GM10266 (cell line): ENCODE results near the gene MBD3.

Experiments used
- DNase-seq: peaks from one replicate; pipeline ENCODE4 v3.0.0; 2012; ENCODE audit errors: extremely low spot score
- CTCF ChIP-seq: IDR thresholded peaks from 2 replicates; pipeline ENCODE4 v1.5.1; 2012; ENCODE audit warnings: mild to moderate bottlenecking, low read depth; ENCODE audit not compliant: control insufficient read depth, insufficient read depth; ENCODE audit errors: missing control alignments

The MBD3 gene

DNA sequence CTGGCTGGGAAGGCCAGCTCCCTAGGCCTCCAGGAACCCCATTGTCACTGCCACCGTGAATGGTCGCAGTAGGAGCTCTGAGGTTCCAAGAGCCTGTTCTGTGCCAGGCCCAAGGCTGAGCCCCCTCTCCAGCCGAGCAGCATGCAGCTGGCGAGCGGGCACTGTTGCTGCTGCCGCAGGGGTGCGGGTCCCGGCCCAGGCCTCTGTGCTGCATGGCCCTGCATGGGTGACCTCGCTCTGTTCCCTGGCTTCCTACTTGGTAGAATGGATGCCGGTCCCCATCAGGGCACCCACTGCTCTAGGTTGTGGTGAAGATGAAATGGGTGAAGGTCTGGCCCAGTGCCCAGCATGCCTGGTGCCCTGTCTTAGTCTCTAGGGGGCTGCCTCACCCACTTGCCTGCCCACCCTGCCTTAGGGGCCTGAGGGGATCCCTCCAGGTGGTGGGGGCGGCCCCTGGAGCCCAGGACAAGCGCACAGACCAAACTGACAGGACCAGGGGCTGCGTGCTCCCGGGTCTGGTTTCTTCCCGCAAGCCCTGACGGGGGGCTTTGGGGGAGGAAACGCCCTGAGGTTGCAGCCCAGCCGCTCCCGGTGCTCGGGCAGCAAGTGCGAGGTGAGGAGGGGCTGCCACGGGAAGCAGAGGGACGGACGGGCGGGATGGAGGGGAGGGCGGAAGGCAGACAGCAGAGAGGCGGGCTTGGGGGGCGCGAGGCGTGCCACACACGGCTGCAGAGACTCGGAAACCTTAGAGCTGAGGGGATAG lies 21.3 kb upstream of the MBD3 start:
- DNase-seq = no peak
- TF ChIP-seq CTCF = no peak

DNA sequence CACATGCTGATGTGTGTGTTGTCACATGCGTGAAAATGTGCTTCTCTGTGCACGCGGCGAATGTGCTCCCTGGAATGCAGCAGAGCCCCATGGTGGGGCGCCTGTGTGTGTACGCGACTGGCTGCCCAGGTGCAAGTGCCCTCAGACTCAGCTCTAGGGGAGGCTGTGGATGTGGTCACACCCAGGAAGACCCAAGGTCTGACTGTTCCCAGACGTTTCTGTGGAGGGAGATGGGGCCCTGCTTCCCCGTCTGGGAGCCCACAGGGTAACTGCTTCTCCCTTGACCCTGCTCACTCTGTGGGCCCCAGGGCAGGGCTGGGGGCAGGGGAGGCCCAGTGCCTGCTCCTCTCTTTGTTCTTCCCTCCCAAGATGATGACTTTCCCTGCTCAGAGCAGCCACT lies 20.5 kb upstream of the MBD3 start:
- no peak for DNase-seq
- TF ChIP-seq CTCF = no peak

- no peak for TF ChIP-seq CTCF
- DNase-seq = no peak
These were observed 19.7 kb upstream of the MBD3 start for GRCh38 chr19:1612114-1613086.

DNA sequence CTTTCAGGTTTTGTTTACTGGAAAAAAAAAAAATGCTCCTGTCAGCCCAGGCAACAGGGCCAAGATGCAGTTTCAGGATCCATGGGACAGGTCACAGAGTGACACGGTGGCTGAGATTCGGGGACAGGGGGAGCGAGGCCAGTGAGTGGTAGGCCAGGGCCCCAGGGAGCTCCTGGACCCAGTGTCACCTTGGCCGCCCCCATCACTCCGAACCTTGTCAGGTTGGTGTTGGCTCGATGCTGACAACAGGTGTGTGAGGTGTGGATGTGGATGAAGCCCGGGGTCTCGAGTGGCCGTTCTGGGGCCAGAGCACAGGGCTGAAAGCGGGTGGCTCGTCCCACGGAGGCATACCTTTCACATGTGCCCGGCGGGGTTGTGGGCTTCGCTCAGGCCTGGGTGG lies 18.7 kb upstream of the MBD3 start:
- TF ChIP-seq CTCF = no peak
- no peak for DNase-seq

DNA sequence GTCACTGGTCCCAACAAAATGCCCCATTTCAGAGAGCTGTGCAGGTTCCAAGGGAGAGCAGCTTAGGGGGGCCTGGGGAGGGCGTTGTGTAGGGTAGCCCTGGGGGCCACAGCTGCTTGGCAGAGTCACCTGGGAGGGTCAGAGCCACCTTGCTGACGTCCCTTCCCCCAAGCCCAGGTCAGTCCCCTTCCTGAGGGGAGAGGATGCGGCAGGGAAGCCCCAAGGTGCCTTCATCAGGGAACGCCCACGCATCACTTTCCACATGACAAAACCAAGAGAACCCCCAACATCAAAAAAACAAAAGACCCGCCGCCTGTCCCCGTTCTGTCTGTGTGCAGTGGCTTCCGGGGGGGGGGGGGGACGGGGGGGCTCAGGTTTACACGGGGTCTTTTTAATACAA lies 17.9 kb upstream of the MBD3 start:
- DNase-seq = no peak
- no peak for TF ChIP-seq CTCF

DNA sequence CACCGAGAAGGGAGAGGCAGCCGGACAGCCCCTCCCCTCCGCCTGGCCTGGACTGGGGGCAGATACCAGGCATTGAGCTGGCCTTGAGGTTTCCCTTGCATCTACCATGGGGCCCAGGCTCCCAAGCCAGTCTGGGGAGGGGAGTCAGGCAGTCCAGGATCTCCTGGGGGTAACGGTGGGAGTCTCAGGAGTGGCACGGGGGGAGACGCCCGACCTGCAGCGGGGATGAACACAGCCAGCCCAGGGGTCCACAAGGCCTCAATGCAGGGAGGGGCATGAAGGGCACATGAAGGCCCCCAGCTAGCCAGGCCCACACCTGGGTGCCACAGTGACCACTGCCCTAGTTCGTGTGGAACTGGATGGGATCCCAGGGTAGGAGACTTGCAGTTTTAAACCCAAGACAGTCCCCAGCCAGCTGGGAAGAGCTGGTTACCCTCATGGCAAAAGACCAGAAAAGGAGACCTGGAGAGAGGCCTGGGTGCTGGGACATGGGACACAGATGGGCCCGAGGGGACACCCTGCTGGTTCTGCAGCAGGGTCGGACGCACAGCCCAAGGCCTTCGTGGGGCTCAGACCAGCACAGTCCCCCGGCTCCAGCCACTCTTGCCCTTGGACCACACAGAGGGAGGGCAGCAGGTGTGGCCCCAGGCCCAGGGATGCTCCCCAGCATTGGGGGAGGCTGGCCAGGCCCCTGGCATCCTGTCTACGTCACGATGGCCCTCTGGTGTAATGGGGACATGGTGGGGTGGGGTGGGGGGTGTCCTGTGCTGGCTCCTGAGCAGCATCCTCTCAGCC lies 17.2 kb upstream of the MBD3 start:
- DNase-seq = no peak
- TF ChIP-seq CTCF = no peak
